ENCODE measurements around the gene APLP2.

- no peak for TF ChIP-seq CTCF (IDR thresholded peaks at IDR 0.05; ENCODE audit: poor library complexity, severe bottlenecking)
- no peak for TF ChIP-seq RAD21 (conservative IDR thresholded peaks at IDR 0.05)
- no peak for TF ChIP-seq POLR2AphosphoS5 (IDR thresholded peaks at IDR 0.05)
These were observed 30.8 kb downstream of the APLP2 start for GRCh38 chr11:130100381-130101095.

Measured in neural cell (in vitro differentiated cells).